Stomach (tissue), 9 donors: ENCODE results near the gene FAM151A. TPM values are rescaled to one million over a fixed set of nuclear protein-coding genes. Genes with fewer than 3 reads are reported as not detected.

ENCODE experiments used
- DNase-seq, 2 donors: peaks; one replicate each; pipeline versions ENCODE4 v3.0.0 to v3.0.0-alpha.2; 2013 to 2019
- H3K27ac ChIP-seq, 5 donors: fragments of 200-600 bp in 4 of 5; sonication (generic) in 4 of 5; one replicate each; pipeline ENCODE4 v1.5.1; 2013 to 2019; ENCODE audit warnings: mild to moderate bottlenecking in 1 of 5, moderate library complexity in 1 of 5
- H3K27me3 ChIP-seq, 3 donors: fragments of 200-600 bp; sonication (generic); one replicate each; pipeline ENCODE4 v1.5.1; 2017 to 2019; ENCODE audit warnings: mixed run types in 1 of 3
- H3K36me3 ChIP-seq, 4 donors: fragments of 200-600 bp; sonication (generic); 1 replicate in 3 of 4; 2 replicates in 1 of 4; pipeline ENCODE4 v1.5.1; 2016 to 2019
- H3K4me1 ChIP-seq, 4 donors: fragments of 200-600 bp; sonication (generic); one replicate each; pipeline ENCODE4 v1.5.1; 2016 to 2019
- H3K4me3 ChIP-seq, 4 donors: fragments of 200-600 bp; sonication (generic) in 3 of 4; one replicate each; pipeline ENCODE4 v1.5.1; 2016 to 2019; ENCODE audit warnings: mild to moderate bottlenecking in 1 of 4
- H3K9me3 ChIP-seq, 4 donors: fragments of 200-600 bp; sonication (generic); one replicate each; pipeline ENCODE4 v1.5.1; 2016 to 2019
- EP300 ChIP-seq: sonication (generic); formaldehyde crosslinking; IDR thresholded peaks from one replicate; pipeline ENCODE4 v1.6.1; 2017; ENCODE audit warnings: antibody characterized with exemption
- POLR2A ChIP-seq, 4 donors: fragments of 450-650 bp; IDR thresholded peaks; one replicate each; pipeline ENCODE4 v1.6.1; 2016; ENCODE audit warnings: antibody characterized with exemption in 4 of 4, control low read depth in 2 of 4, mild to moderate bottlenecking in 1 of 4, moderate library complexity in 1 of 4
- POLR2AphosphoS5 ChIP-seq, 3 donors: sonication (generic); formaldehyde crosslinking; IDR thresholded peaks; one replicate each; pipeline ENCODE4 v1.6.1; 2016; ENCODE audit warnings: antibody characterized with exemption in 3 of 3
- WGBS, 5 donors: extraction: QIAGEN DNeasy Blood & Tissue Kit in 3 of 5; methylation state at CpG; one replicate each; pipeline versions ENCODE4 v1.1.5 to v1.1.7; 2013 to 2018; 5-methylcytosine and 5-hydroxymethylcytosine counted together
- intact Hi-C: fragments of 100-400 bp; cut with DNase I; formaldehyde crosslinking; loops from one replicate; pipeline ENCODE4 v1.15.1; 2023; ENCODE audit warnings: low total_unique reads
- polyA plus RNA-seq, 3 donors: library from polyadenylated mRNA; stranded (reverse); fragments of 200-250 nt; gene quantifications; one replicate each; pipeline ENCODE4 v1.2.3, GENCODE V29; 2013
- total RNA-seq, 5 donors: library from RNA; depleted of rRNA; stranded (reverse); fragments of >200 nt; gene quantifications; one replicate each; pipeline versions ENCODE4 v1.1.0 to v1.2.3, GENCODE V29; 2014 to 2016
- TF ChIP-seq, protein P1 (sequence below), 7 experiments: fragments of 450-650 bp in 4 of 7; fragments of 200-600 bp in 3 of 7; sonication (generic) in 3 of 7; IDR thresholded peaks; one replicate each; pipeline ENCODE4 v1.5.1; 2016 to 2019; ENCODE audit warnings: antibody characterized with exemption in 7 of 7, control low read depth in 2 of 7, mild to moderate bottlenecking in 1 of 7
- donor health status: healthy with polysubstance abuse.
- donor health status: Bipolar disorder and iron deficiency.
- donor health status: healthy.

The FAM151A gene
- total and polyA plus RNA-seq, 8 donors = 0.15 to 0.73 (median 0.25) TPM; not detected in 5

GRCh38 chr1:54607821-54608565, 15.3 kb downstream of the FAM151A start:
- no peaks in the 10 kb centered on the region for H3K27me3 ChIP-seq
- H3K27ac ChIP-seq = no peak overlapping the region
- WGBS, 5 donors = 86 to 92% (median 89%) methylated on average over 13 to 19 of the region's 19 CpGs
- TF ChIP-seq EP300 (no peak), POLR2AphosphoS5 (IDR thresholded peaks at IDR 0.05) (no peak), POLR2A (IDR thresholded peaks at IDR 0.05) (no peak)
- TF ChIP-seq, protein P1, sequence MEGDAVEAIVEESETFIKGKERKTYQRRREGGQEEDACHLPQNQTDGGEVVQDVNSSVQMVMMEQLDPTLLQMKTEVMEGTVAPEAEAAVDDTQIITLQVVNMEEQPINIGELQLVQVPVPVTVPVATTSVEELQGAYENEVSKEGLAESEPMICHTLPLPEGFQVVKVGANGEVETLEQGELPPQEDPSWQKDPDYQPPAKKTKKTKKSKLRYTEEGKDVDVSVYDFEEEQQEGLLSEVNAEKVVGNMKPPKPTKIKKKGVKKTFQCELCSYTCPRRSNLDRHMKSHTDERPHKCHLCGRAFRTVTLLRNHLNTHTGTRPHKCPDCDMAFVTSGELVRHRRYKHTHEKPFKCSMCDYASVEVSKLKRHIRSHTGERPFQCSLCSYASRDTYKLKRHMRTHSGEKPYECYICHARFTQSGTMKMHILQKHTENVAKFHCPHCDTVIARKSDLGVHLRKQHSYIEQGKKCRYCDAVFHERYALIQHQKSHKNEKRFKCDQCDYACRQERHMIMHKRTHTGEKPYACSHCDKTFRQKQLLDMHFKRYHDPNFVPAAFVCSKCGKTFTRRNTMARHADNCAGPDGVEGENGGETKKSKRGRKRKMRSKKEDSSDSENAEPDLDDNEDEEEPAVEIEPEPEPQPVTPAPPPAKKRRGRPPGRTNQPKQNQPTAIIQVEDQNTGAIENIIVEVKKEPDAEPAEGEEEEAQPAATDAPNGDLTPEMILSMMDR (IDR thresholded peaks at IDR 0.05) = no peak
- DNase-seq = no peak
- no peak overlapping the region for H3K4me3 ChIP-seq
- no peaks in the 10 kb centered on the region for H3K9me3 ChIP-seq
- peaks cover 12 to 74% (median 53%) of the 10 kb centered on the region in 4 donors for H3K36me3 ChIP-seq
- intact Hi-C loops = no loop called here
- no peaks in the 10 kb centered on the region for H3K4me1 ChIP-seq

DNA sequence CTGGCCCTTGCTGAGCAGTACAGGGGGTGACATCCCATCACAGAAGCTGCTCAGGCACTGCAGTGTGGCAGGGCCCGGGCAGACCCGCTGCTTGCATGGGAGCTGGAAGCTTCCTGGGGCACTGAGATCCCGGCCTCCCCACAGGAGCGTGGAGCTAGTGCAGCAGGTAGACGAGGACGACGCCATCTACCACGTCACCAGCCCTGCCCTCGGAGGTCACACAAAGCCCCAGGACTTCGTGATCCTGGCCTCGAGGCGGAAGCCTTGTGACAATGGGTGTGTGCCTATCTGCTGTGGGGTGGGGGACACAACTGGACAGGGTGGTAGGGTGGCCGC, 16.4 kb downstream of the FAM151A start:
- 70 to 95% (median 91%) methylated on average over 2 to 13 of the region's 13 CpGs for WGBS, 5 donors
- Histone ChIP-seq H3K36me3 (peaks cover 12 to 84% (median 56%) of the 10 kb centered on the region in 4 donors), H3K9me3 (no peaks in the 10 kb centered on the region), H3K27me3 (no peaks in the 10 kb centered on the region), H3K4me1 (no peaks in the 10 kb centered on the region), H3K4me3 (no peak overlapping the region), H3K27ac (no peak overlapping the region)
- no peak for DNase-seq
- intact Hi-C loops = no loop called here
- no peak for TF ChIP-seq EP300
- TF ChIP-seq POLR2AphosphoS5 (IDR thresholded peaks at IDR 0.05) = no peak
- no peak for TF ChIP-seq POLR2A (IDR thresholded peaks at IDR 0.05)
- TF ChIP-seq, protein P1 (IDR thresholded peaks at IDR 0.05) = no peak

- intact Hi-C loops = no loop called here
- no peak for DNase-seq
- Histone ChIP-seq H3K4me3 (no peak overlapping the region), H3K4me1 (no peaks in the 10 kb centered on the region), H3K9me3 (no peaks in the 10 kb centered on the region), H3K27me3 (no peaks in the 10 kb centered on the region), H3K36me3 (peaks cover 12 to 90% (median 60%) of the 10 kb centered on the region in 4 donors), H3K27ac (no peak overlapping the region)
- WGBS, 5 donors = 72 to 79% (median 77%) methylated on average over 7 to 9 of the region's 9 CpGs
- TF ChIP-seq POLR2A (IDR thresholded peaks at IDR 0.05) (no peak), POLR2AphosphoS5 (IDR thresholded peaks at IDR 0.05) (no peak), EP300 (no peak)
- TF ChIP-seq, protein P1 (IDR thresholded peaks at IDR 0.05) = no peak
Observed at GRCh38 chr1:54606096-54606989, 17.0 kb downstream of the FAM151A start.

DNA sequence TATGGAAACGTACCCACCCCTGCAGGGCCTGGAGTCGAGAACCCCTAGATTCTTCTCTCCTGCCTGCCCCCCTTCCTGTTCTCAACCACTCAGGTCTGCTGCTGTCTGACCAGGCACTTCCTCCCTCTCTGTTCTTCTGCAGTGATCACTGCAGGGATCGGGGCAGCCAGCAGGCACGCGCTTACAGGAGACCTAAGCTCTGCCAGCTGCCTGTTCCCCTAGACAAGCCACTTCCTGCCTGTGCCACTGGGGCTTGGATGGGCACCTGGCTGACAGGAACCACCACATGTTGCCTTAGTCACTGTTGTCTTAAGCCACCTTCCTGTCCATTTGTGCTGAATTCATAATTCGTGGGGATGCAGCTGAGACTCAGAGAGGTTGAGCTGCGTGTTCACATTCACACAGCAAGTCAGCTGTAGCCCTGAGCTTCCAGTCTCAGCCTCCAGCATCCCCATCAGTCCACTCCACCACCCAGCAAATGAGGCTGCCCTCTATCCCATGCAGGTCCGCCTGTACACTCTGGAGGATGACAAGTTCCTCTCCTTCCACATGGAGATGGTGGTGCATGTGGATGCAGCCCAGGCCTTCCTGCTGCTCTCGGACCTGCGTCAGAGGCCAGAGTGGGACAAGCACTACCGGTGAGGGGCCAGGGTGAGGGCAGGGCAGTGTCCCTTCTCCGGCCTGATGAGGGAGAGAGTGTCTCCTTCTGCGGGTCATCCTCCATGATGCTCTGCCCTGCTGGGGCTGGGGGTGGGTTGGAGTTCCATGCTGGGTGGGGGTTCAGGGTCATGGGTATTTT, 18.6 kb downstream of the FAM151A start:
- WGBS, 5 donors = 69 to 86% (median 79%) methylated on average over 6 to 13 of the region's 13 CpGs
- H3K36me3 ChIP-seq = peaks cover 12 to 97% (median 70%) of the 10 kb centered on the region in 4 donors

More for the DNA sequence above, 18.6 kb downstream of the FAM151A start:
- no peaks in the 10 kb centered on the region for H3K27me3 ChIP-seq
- H3K27ac ChIP-seq = no peak overlapping the region
- intact Hi-C loops = no loop called here
- H3K4me1 ChIP-seq = no peaks in the 10 kb centered on the region
- H3K4me3 ChIP-seq = no peak overlapping the region
- DNase-seq = peak in 1 of 2 donors; percentile 29
- TF ChIP-seq POLR2A (IDR thresholded peaks at IDR 0.05) (no peak), EP300 (no peak), POLR2AphosphoS5 (IDR thresholded peaks at IDR 0.05) (no peak)
- TF ChIP-seq, protein P1 (IDR thresholded peaks at IDR 0.05) = no peak
- H3K9me3 ChIP-seq = no peaks in the 10 kb centered on the region
